Activated CD8-positive, alpha-beta memory T cell treated with anti-CD3 and anti-CD28 coated beads, Interleukin-2, amount 50 U/mL, for 24 hours (primary cell): ENCODE results near the gene GRM5.
A peak's percentile ranks its signal among the peaks of the same experiment; 100 is the strongest.

Experiments
- DNase-seq: peaks from one replicate; pipeline ENCODE4 v3.0.0-alpha.2; 2020; ENCODE audit errors: extremely low read depth

GRM5 gene

DNA sequence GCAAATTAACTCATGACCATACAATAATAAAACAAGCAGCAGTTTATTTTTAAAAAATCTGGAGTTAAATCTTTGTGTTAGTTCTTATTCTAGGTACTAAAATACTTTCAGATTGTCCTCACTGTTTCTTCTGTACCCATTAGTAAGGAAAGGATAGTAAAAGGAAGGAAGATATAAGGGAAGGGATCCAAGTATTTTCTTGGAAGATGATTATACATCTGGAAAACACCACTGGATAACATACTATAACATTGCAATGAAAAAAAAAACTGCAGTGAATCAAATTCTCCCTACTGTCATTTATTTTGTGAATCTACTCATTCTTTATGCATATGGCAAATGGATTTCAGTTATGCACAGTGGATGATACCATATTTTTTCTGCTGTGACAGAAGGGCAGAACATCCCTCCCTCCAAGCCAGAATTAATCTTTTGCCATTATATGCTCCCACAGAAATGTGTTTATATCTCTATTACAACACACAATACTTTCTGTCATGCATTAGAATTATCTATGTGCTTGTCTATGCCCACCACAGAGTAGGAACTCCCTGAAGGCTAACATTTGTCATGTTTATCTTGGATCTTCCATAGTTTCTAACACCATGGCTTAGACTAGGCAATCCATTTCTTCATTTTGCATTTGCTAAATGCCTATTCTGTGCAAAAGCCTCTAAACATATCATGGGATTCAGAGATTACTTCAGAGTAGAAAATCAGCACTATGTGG, 446.0 kb downstream of the GRM5 start:
- DNase-seq = no peak

DNA sequence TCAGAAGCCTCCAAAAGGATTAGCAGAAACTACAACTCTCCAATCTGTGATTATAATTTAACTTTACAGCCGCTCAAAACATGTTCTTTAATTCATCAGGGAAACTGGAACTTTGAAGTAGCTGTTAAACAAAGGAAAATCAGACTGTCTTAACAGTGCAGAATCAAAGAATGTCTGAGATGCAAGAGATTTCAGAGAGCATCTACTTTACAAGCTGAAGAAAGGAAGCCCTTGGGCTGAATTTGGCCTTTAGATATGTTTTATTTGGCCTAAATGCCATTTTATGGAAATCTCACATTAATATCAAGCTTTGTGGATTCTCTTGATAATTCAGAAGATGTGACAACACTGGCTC, 446.7 kb downstream of the GRM5 start:
- DNase-seq = no peak

DNA sequence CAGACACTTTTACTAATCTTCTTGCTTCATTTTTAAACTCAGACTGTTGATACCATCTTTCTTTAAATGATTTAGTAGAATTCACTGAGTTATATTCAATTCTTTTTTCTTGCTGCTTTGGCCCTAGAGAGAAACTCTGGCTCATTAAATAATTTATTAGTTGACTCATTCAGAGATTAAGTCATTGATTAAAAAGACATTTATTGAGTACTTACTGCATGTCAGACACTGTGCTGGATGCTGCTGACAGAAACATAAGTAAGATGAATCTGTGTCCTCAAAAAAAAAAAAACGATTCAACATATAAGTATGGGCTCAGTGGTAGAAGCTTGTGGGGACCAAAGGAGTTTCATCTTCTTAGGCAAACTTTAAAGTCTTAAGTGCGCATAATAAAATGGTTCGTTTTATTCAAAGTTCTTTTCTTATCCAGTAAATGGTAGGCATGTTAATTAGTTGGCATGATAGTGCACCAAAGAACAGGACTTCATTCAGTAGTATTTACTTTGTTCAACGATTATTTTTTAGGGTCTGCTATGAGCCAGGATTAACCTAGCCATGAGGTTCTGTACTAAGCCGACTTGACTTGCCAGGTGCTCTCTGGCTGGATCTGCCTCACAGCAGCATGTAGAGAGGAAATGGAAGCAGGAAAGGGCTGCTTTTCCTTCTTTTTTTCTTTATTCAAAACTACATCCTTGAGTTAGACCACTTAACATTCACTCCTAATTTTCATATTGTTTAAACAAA, 447.3 kb downstream of the GRM5 start:
- no peak for DNase-seq

- no peak for DNase-seq
These were observed 448.6 kb downstream of the GRM5 start for GRCh38 chr11:88617226-88617625.

DNA sequence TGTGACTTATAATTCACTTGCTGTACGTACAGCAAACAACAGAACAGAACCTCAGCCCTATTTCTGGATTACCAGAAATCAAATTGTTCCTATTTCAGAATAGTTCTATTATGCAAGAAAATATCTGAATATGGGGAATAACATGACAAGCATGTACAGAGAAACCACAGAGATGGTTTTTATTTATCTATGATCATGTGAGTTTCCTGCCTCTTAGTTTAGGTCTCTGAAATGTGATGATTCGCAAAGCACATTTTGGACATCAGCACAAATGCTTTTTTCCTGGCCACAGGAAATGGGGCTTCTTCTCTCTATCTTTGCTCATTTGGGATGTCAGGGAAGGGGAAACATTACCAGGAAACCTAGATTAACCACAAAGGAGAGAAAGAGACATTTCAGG, 461.5 kb downstream of the GRM5 start:
- no peak for DNase-seq

DNA sequence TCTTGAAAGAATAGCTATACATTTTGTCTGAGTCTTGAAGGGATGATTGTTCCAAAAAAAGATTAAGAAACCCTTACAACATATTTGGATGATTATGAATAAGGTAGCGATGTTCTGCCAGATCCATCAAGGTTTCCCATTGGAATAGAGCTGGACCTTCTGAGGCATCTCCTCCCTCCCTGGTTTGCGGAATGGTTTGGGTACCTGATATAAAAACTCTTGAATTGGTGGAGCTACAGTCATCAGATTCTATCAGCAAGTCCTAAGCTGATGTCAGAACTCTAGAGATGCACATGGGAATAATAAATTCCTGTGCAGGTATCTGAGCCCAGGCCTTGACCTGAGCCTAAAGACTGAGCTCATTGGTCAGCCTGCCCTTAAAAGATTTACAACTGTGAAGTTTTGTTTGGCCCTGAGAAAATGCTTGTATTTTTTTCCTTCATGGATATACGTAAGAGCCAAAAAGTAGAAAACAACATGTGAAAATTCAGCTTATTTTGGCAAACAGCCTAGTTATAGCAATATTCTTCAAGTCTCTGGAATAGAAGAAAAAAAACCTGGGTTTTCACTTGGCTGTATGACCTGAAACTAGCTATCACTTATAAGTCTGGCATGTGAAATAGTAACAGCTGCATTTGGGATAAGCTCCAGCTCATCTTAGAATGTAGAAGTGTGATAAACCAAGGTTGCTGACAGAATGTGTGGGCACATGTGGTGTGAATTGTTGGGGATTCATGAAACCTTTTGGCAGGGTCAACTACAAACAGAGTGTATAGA, 462.5 kb downstream of the GRM5 start:
- DNase-seq = no peak

DNA sequence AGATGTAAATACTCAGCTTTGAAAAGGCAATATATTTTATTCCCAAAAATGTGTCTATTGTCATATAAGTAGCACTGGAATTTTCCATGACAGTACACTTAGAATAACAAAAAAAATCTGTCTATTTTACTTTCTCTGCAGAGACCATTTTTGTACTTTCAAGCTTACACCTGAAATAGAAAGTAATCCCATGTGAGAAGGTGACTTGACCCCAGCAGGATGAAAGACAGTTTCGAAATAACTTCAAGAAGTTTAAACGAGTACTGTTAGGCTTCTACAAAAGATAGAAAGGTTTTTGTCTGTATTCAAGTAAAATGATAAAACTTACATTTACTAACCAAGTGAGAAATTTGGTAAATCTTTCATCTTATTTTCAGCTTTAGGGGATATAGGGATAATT, 468.4 kb downstream of the GRM5 start:
- no peak for DNase-seq

- no peak for DNase-seq
These were observed 469.0 kb downstream of the GRM5 start for GRCh38 chr11:88596786-88597185.

DNA sequence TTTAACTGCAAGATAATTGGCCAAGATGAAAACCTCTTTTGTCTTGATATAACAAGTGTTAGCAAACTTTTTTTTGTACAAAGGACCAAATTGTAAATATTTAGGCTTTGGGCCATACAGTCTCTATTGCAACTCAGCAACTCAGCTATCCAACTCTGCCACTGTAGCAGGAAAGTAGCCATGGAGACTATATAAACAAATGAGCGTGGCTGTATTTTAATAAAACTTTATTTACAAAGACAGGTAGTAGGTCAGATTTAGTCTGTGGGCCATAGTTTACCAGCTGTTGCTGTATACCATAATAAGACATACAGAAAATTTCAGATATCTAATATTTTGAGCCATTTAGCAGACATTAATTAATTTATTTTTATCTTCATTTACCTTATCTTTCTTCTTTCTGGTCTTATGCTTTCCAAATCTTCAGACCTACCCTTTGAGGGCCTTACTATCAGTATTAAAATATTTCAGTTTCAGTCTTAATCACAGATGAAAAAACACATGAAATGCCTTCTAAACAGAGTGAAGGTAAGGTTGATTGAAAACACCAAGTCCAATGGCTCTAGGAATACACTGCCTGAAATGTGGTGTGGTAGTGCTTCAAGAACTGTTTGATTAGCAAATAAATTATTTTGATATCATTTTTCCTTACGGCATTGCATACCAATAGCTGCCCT, 471.4 kb downstream of the GRM5 start:
- no peak for DNase-seq

DNA sequence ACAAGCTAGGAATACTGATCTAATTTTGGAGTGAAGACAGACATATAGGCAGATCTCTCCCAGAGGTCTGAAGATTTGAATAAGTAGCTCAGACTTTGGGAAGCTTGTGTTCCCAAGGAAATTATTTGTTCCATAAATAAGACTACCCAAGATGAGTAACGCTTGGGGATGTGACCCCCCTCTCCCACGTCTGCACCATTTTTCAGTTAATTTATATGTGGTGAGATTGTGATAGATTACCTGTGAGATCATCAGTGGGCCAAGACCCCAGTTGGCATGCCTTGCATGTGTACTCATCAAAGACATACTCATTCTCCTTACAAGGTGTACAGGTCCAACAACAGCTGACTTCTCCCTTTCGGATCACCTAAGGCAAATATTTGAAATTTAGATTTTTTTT, 475.4 kb downstream of the GRM5 start:
- no peak for DNase-seq

GRCh38 chr11:88583251-88583650, 482.5 kb downstream of the GRM5 start:
- no peak for DNase-seq

DNA sequence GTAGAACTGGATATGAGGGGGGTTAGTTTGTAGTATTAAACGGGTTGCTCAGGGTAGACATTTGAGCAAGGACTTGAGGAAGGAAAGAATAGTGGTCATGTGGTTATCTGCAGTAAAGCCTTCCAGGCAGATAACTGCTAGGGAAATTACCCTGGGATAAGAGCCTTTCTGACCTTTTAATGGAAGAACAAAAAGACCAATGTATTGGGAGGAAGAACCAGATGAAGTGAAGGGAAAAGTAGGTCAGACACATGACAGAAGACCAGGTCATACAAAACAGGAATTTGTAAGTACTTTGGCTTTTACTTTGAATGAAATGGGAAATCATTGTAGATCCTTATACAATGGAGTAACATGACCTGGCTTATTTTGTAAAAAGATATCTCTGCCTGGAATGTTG, 486.3 kb downstream of the GRM5 start:
- no peak for DNase-seq

DNA sequence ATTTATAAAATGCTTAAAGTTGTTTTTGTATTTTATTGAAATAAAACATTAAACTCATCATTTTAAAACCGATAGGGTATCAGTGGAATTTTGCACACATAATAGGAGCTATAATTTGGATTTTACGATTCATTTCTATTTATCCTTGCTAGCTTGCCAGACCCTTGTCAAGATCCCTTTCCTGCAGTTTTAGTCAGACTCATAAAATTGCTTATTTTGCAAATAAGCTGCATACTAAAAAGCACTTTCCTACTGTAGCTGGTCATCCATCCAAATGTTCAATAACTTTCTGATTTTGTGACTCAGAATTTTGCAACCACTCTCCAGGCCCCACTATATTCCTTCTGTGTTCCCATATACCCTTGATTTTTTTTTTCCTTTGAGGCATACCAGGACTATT, 489.0 kb downstream of the GRM5 start:
- no peak for DNase-seq

DNA sequence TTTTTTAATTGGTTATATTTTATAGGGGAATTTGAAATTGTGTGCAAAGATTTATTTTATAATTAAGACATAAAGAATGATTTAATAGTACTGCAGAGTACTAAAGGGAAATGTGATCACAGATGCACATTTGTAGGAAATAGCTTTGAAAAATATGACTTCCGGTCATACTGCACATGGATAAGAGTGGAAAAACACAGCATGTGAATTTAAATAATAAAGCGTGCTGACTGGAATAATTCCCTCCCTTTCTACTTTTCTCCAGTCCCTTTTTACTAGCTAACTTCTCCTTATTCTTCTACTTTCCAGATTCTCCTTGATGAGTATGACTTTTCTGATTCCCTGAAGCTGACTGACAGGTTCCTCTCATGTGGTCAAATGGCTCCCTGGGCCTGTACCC, 489.9 kb downstream of the GRM5 start:
- DNase-seq = no peak

GRCh38 chr11:88569342-88569741, 496.4 kb downstream of the GRM5 start:
- DNase-seq = no peak

DNA sequence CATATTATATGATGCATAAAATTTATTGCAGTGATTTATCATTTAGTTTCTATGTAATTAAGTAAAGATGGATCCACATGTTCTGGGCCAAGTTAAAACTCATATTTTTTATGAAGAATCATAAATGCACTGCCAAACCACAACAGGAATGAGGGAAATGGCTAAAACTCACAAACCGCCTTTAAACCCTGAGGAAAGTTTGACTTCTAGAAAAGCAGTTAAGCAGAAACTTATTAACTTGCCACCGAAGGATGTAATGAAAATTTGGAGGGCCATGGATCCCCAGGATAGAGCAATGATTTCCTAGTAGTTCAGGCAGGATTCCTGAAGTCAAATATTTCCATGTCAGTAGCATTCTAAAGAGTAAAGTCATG, 510.0 kb downstream of the GRM5 start:
- DNase-seq = no peak

DNA sequence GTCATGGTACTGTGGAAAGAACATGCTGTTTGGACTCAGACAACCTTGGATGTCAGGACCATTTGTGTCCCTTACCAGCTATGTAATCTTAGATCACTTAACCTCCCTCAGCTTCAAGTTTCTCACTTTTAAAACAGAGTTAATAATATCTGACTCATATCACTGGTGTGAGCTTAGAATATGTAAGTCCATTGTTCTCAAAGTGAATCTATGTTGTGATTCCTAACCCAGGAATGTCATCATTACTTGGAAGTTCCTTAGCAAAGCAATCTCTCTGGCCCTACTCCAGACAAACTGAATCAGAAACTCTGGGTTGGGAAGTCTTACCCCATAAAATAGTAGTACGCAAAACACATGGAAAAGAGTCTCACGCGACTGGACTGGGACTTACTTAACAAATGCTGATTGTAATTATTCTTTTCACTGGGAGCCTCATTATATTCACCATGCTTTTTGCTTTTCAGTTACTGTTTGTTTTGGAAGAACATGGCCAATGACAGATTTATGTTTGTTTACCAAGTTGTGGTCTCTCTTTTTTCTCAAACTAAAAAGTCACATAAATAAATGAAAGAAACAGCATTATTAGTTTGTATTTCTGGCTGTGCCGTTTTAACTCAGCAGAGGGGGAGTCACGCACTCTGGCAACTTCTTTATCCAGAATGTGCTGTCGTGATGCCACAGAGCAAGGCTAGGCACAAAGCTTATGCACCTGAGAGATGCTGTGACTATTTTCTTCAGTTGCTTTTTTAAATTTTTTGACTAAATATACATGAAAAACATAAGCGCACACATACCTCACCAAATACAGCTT, 510.6 kb downstream of the GRM5 start:
- no peak for DNase-seq

DNA sequence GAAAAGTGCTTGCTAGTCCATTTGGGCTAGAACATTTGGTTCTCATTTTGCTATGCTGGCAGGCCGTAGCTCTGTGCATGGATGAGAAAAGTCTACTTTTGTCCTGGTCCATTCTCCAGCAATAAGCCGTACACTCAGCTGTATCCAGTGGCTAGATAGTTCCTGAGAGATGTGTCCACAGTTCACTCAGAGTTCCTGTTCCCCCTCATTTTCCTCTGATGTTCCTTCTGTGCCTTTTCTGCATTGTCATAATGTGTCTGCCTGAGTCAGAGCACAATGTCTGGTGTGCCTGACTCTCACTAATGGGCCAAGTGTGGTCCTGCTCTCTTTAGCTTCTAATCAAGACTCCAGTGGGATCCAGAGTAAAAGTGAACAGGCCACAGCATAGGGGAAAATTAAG, 512.6 kb downstream of the GRM5 start:
- DNase-seq = no peak

DNA sequence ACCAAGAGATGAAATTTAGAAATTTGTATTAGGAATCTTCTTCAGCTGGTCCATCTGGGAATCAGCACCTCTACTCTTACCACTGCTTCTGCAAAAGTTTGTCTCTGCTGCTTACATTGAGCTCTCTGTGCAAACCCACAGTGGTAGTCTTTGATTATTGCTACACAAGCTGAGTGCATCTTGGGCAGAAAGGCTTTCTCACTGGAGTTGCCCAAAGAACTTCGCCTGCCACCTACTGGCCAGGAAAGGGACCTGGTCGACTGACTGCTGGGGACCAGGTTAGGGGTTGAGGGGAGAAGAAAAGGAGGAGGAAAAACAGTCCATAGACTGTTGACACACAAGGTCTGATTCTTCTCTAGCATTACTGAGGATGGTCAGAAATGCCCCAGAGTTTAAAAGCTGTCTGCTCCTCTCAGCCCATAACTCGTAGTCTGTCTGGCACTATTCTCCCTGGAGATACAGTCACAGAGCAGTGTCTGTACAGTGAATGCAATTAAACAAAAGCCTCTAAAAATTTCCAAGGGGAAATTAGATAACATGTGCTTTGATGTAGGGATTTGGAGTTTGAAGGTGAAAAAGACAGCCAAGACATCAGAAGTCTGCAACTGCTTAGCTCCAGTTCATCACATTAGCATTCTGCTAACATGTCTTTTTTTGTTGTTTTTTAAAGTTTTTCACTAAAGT, 513.3 kb downstream of the GRM5 start:
- peak; percentile 17 for DNase-seq

DNA sequence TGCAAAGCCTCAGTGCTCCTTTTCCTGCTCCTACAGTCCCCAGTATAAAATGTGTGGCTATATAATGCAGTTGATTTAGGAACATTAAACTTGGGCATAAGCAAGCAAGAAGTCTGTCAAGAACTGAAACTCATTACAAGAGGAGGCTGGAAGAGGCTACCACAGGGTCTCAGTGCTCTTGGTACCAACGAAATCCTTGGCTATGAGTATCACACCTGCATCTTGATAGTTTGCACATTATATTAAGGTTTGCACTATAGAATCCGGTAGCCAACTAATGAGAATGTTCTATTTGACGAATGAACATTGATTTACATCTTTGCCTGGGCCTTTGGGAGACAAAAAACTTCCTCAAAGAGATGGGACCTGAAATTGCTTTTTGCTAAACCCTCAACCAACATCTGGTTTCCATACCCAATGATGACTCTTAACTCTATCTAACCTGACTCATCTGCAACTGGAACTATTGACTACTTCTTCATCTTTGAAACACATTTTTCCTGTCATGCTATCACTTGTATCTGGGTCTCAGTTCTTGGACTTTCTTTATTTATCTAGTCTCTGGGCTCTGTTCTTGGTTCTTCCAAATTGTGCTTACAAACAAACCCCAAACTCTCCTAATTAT, 521.0 kb downstream of the GRM5 start:
- DNase-seq = no peak
